Transverse colon (tissue), 3 donors: ENCODE data around the gene SCG3.

Experiments used
- CTCF ChIP-seq, 5 experiments: fragments of 200-600 bp in 3 of 5; fragments of 450-650 bp in 2 of 5; sonication (generic) in 3 of 5; IDR thresholded peaks; 1 replicate in 2 of 5; 2 replicates in 3 of 5; pipeline ENCODE4 v1.5.1; 2016 to 2017; ENCODE audit warnings: antibody characterized with exemption in 5 of 5, inconsistent platforms in 3 of 5, mild to moderate bottlenecking in 2 of 5, moderate library complexity in 1 of 5
- POLR2A ChIP-seq: fragments of 450-650 bp; IDR thresholded peaks from one replicate; pipeline ENCODE4 v1.6.1; 2016; ENCODE audit warnings: antibody characterized with exemption, mild to moderate bottlenecking, moderate library complexity

GRCh38 chr15:51731549-51732267, 50.4 kb downstream of the SCG3 start:
- TF ChIP-seq CTCF (IDR thresholded peaks at IDR 0.05): no peak
- no peak for TF ChIP-seq POLR2A
